Esophagus muscularis mucosa (tissue), 3 donors: ENCODE measurements around the gene PNPLA6.

ENCODE experiments used
- CTCF ChIP-seq, 3 experiments: fragments of 200-600 bp in 2 of 3; fragments of 450-650 bp in 1 of 3; sonication (generic) in 2 of 3; IDR thresholded peaks; one replicate each; pipeline ENCODE4 v1.5.1; 2017 to 2019; ENCODE audit warnings: antibody characterized with exemption in 3 of 3, mild to moderate bottlenecking in 2 of 3, moderate library complexity in 1 of 3
- POLR2A ChIP-seq: fragments of 450-650 bp; IDR thresholded peaks from one replicate; pipeline ENCODE4 v1.6.1; 2017; ENCODE audit warnings: antibody characterized with exemption, moderate library complexity, mild to moderate bottlenecking, low read depth
- POLR2AphosphoS5 ChIP-seq, 2 donors: sonication (generic); formaldehyde crosslinking; IDR thresholded peaks; one replicate each; pipeline ENCODE4 v1.6.1; 2017; ENCODE audit warnings: antibody characterized with exemption in 2 of 2

GRCh38 chr19:7578127-7578526, 42.6 kb downstream of the PNPLA6 start:
- TF ChIP-seq POLR2A: no peak
- TF ChIP-seq POLR2AphosphoS5 (IDR thresholded peaks at IDR 0.05): no peak
- TF ChIP-seq CTCF (IDR thresholded peaks at IDR 0.05): no peak
